Naive thymus-derived CD4-positive, alpha-beta T cell (primary cell): ENCODE measurements around the gene ZNF766. TPM values are rescaled to one million over a fixed set of nuclear protein-coding genes. Genes with fewer than 3 reads are reported as not detected.
A peak's percentile ranks its signal among the peaks of the same experiment; 100 is the strongest.
"Not testable (repeated sequence)": the region's sequence is repeated elsewhere in the genome, so short reads cannot be mapped to it uniquely, and the experiment has no call there.

ENCODE experiments used
- ATAC-seq: fragments of 150-1000 bp; cut with Tn5 transposase; 2 replicates; pipeline ENCODE4 v1.10.0; 2021; ENCODE audit warnings: mild to moderate bottlenecking, moderate library complexity
- CTCF ChIA-PET: fragments of 350-600 bp; sonication (Branson Sonifier 250); formaldehyde crosslinking; loops from one replicate; lab custom pipeline; 2021; ENCODE audit warnings: antibody characterized with exemption; lab: Charles Lee
- POLR2A ChIA-PET: fragments of 350-600 bp; sonication (Branson Sonifier 250); formaldehyde crosslinking; loops from one replicate; lab custom pipeline; 2021; ENCODE audit warnings: antibody characterized with exemption, inconsistent platforms; lab: Charles Lee
- DNase-seq, 9 donors: peaks; one replicate each; pipeline versions ENCODE4 v3.0.0 to v3.0.0-alpha.2; 2020 to 2022; ENCODE audit warnings: mixed read lengths in 1 of 9
- H3K27ac ChIP-seq: one replicate; pipeline ENCODE4 v1.7.0; 2013; ENCODE audit warnings: mild to moderate bottlenecking, low read depth, low read length, moderate library complexity
- H3K27me3 ChIP-seq, 2 donors: one replicate each; pipeline ENCODE4 v1.7.0; 2013; ENCODE audit warnings: low read length in 2 of 2, mild to moderate bottlenecking in 2 of 2, moderate library complexity in 2 of 2; ENCODE audit not compliant: control insufficient read depth in 2 of 2, insufficient read depth in 2 of 2
- H3K36me3 ChIP-seq, 3 experiments: 1 replicate in 2 of 3; 2 replicates in 1 of 3; pipeline ENCODE4 v1.7.0; 2013; ENCODE audit warnings: low read length in 3 of 3, mild to moderate bottlenecking in 3 of 3, moderate library complexity in 1 of 3; ENCODE audit not compliant: insufficient read depth in 3 of 3, control insufficient read depth in 2 of 3
- H3K4me1 ChIP-seq, 2 donors: one replicate each; pipeline ENCODE4 v1.7.0; 2013; ENCODE audit warnings: low read length in 2 of 2, mild to moderate bottlenecking in 2 of 2, moderate library complexity in 1 of 2; ENCODE audit not compliant: control insufficient read depth in 2 of 2, insufficient read depth in 2 of 2
- H3K4me3 ChIP-seq: 2 replicates; pipeline ENCODE4 v1.7.0; 2013; ENCODE audit warnings: mild to moderate bottlenecking, low read length
- H3K9me3 ChIP-seq, 3 experiments: 1 replicate in 2 of 3; 2 replicates in 1 of 3; pipeline ENCODE4 v1.7.0; 2013; ENCODE audit warnings: low read length in 3 of 3; ENCODE audit not compliant: control insufficient read depth in 2 of 3
- H3K27ac Mint-ChIP-seq, 9 donors: one replicate each; pipeline ENCODE4 v1.8.0; 2020 to 2022; ENCODE audit warnings: mixed read lengths in 9 of 9, mild to moderate bottlenecking in 8 of 9, moderate library complexity in 5 of 9, inconsistent platforms in 2 of 9
- H3K27me3 Mint-ChIP-seq, 5 donors: one replicate each; pipeline ENCODE4 v1.8.0; 2021 to 2022; ENCODE audit warnings: mixed read lengths in 5 of 5, mild to moderate bottlenecking in 1 of 5
- H3K36me3 Mint-ChIP-seq, 5 donors: one replicate each; pipeline ENCODE4 v1.8.0; 2020 to 2022; ENCODE audit warnings: mixed read lengths in 5 of 5, mild to moderate bottlenecking in 3 of 5, inconsistent platforms in 1 of 5
- H3K4me1 Mint-ChIP-seq, 7 donors: one replicate each; pipeline ENCODE4 v1.8.0; 2020 to 2022; ENCODE audit warnings: mixed read lengths in 7 of 7, mild to moderate bottlenecking in 3 of 7, inconsistent platforms in 1 of 7
- H3K4me3 Mint-ChIP-seq, 10 donors: one replicate each; pipeline ENCODE4 v1.8.0; 2020 to 2022; ENCODE audit warnings: mild to moderate bottlenecking in 10 of 10, mixed read lengths in 10 of 10, moderate library complexity in 6 of 10, inconsistent platforms in 2 of 10
- H3K9me3 Mint-ChIP-seq, 11 donors: one replicate each; pipeline ENCODE4 v1.8.0; 2020 to 2022; ENCODE audit warnings: mixed read lengths in 11 of 11, mild to moderate bottlenecking in 4 of 11, inconsistent platforms in 1 of 11, moderate library complexity in 1 of 11
- intact Hi-C, 2 donors: fragments of 100-400 bp; cut with micrococcal nuclease; formaldehyde crosslinking; loops; one replicate each; pipeline ENCODE4 v1.15.1; 2023
- polyA plus RNA-seq, 2 donors: library from polyadenylated mRNA; unstranded; fragments of 300-500 nt; fragmentation: Illumina TruSeq; gene quantifications; one replicate each; pipeline ENCODE4 v1.2.3, GENCODE V29; 2021
- total RNA-seq, 6 experiments: library from RNA in 5 of 6; stranded (reverse) in 5 of 6; gene quantifications; 1 replicate in 5 of 6; 2 replicates in 1 of 6; pipeline ENCODE4 v1.2.3 and lab custom pipeline; 2021 to 2026

The ZNF766 gene
- total and polyA plus RNA-seq, 7 experiments from 2014 or later = 24.7 to 79.3 (median 59.2) TPM

DNA sequence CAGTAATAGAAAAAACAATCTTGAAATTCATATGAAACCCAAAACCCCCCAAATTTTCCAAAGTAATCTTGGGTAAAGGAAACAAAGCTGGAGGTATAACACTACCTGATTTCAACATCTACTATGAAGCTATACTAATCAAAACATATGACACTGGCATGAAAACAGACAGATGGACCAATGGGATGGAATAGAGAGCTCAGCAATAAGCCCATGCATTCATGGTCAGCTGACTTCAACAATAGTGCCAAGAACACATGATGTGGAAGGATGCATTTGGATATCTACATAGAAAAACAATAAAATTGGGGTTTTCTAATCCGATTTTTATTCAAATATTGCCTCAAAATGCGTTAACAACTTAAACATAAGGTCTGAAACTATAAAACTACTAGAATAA, 32.2 kb upstream of the ZNF766 start:
- POLR2A ChIA-PET = interaction anchor here (0.6 to 1.5 kb wide), 4 partner anchors 29 to 98 kb away, joined by 3 to 7 read pairs (median 5); partner anchors contain the start of gene ZNF616
- Mint-ChIP-seq H3K9me3 (no peaks in the 10 kb centered on the region), H3K36me3 (peaks cover 0 to 1% (median 0%) of the 10 kb centered on the region in 5 donors), H3K27me3 (peaks cover 0 to 2% (median 0%) of the 10 kb centered on the region in 5 donors), H3K27ac (no peak overlapping the region), H3K4me3 (no peak overlapping the region), H3K4me1 (peaks cover 0 to 6% (median 0%) of the 10 kb centered on the region in 7 donors)
- CTCF ChIA-PET = interaction anchor here (0.6 to 1.5 kb wide), 19 partner anchors 9 to 514 kb away, joined by 3 to 31 read pairs (median 3); partner anchors contain the start of genes PPP2R1A, ZNF432 and ZNF616
- Histone ChIP-seq H3K27me3 (no peaks in the 10 kb centered on the region), H3K9me3 (no peaks in the 10 kb centered on the region), H3K4me3 (no peak overlapping the region), H3K36me3 (no peaks in the 10 kb centered on the region), H3K27ac (no peak overlapping the region), H3K4me1 (no peaks in the 10 kb centered on the region)
- intact Hi-C loops = loop anchor here (1.0 to 10.0 kb wide), 6 partner anchors 46 to 230 kb away; partner anchors contain the start of genes PPP2R1A (in 2 of the 2), ZNF616 (in 2 of the 2), ZNF432 (in 1 of the 2) and ZNF615 (in 1 of the 2)
- DNase-seq (no peak), ATAC-seq (no peak)

DNA sequence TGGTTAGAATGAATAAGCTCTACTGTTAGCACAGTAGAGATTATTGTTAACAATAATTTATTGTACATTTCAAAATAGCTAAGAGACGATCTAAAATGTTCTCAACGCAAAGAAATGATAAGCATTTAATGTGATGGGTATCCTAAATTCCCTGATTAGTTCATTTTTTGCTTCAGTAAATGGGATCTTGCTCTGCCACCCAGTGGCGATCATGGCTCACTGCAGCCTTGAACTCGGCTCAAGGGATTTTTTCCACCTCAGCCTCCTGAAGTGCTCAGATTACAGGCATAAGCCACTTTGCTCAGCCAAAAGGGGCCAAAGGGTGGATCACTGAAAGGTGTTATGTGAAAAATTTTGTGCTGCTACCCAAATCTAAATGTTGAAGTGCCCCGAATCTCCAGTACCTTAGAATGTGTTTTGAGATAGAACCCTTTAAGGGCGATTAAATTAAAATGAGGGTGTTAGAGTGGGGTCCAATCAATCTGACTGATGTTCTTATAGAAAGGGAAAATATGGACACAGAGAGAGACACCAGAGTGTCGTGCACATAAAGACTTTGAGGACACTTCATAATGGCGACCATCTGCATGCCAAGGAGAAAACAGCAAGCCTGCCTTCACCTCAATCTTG, 31.5 kb upstream of the ZNF766 start:
- ChIA-PET CTCF (interaction anchor here (0.7 to 1.5 kb wide), 18 partner anchors 9 to 513 kb away, joined by 3 to 31 read pairs (median 3); partner anchors contain the start of genes PPP2R1A, ZNF432 and ZNF616), POLR2A (interaction anchor here (1.0 to 1.5 kb wide), 3 partner anchors 28 to 99 kb away, joined by 3 to 7 read pairs (median 7); partner anchors contain the start of gene ZNF616)
- ATAC-seq (peak; percentile 88), DNase-seq (peak in 8 of 9 donors; percentile 26 to 60 (median 50))
- Histone ChIP-seq H3K9me3 (no peaks in the 10 kb centered on the region), H3K27ac (no peak overlapping the region), H3K27me3 (no peaks in the 10 kb centered on the region), H3K36me3 (no peaks in the 10 kb centered on the region), H3K4me1 (no peaks in the 10 kb centered on the region), H3K4me3 (no peak overlapping the region)
- Mint-ChIP-seq H3K36me3 (peaks cover 0 to 1% (median 0%) of the 10 kb centered on the region in 5 donors), H3K4me3 (no peak overlapping the region), H3K27me3 (peaks cover 0 to 2% (median 0%) of the 10 kb centered on the region in 5 donors), H3K27ac (peak overlapping the region in 1 of 9 donors; percentile 26), H3K9me3 (no peaks in the 10 kb centered on the region), H3K4me1 (peaks cover 0 to 6% (median 0%) of the 10 kb centered on the region in 7 donors)
- intact Hi-C loops = loop anchor here (1.0 to 10.0 kb wide), 6 partner anchors 47 to 231 kb away; partner anchors contain the start of genes PPP2R1A (in 2 of the 2), ZNF616 (in 2 of the 2), ZNF432 (in 1 of the 2) and ZNF615 (in 1 of the 2)

DNA sequence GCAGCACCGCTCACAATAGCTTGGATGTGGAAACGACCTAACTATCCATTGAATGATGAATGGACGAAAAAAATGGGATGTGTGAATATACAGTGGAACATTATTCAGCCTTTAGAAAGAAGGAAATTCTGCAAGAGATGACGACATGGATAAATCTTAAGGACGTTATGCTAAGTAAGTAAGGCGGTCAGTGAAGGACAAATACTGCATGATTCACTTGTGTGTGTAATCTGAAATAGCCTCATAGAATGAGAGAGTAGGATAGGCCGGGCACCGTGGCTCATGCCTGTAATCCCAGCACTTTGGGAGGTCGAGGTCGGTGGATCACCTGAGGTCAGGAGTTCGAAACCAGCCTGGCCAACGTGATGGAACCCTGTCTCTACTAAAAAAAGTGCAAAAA, 25.4 kb upstream of the ZNF766 start:
- Histone ChIP-seq H3K27me3 (no peaks in the 10 kb centered on the region), H3K4me1 (no peaks in the 10 kb centered on the region), H3K9me3 (no peaks in the 10 kb centered on the region), H3K36me3 (no peaks in the 10 kb centered on the region), H3K27ac (no peak overlapping the region), H3K4me3 (no peak overlapping the region)
- Mint-ChIP-seq H3K36me3 (no peaks in the 10 kb centered on the region), H3K4me3 (no peak overlapping the region), H3K4me1 (peaks cover 0 to 3% (median 0%) of the 10 kb centered on the region in 7 donors), H3K27ac (no peak overlapping the region), H3K27me3 (no peaks in the 10 kb centered on the region), H3K9me3 (peaks cover 0 to 4% (median 0%) of the 10 kb centered on the region in 11 donors)
- CTCF ChIA-PET = no interaction called here
- POLR2A ChIA-PET = interaction anchor here (0.7 kb wide), 1 partner anchor 849 kb away, joined by 5 read pairs; no protein-coding TSS in a partner anchor
- ATAC-seq (no peak), DNase-seq (no peak)
- intact Hi-C loops = no loop called here

DNA sequence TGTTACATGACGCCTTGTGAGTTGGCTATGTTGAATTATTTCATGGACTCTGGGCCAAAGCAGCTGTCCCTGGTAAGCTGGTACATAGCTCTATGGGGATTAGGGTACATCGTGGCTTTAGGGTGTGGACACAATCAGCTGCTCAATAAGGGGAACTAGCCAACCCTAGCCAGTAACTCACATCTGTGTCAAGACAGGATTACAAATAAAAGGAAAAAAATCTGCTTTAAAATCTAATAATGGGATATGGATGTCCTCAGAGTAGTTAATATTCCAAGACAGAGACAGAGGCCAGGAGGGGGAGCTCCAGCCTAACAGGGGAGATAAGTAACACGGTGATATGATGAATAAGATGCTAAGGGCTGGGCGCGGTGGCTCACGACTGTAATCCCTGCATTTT, 21.1 kb upstream of the ZNF766 start:
- H3K27ac Mint-ChIP-seq = no peak overlapping the region
- ATAC-seq = peak; percentile 78

DNA sequence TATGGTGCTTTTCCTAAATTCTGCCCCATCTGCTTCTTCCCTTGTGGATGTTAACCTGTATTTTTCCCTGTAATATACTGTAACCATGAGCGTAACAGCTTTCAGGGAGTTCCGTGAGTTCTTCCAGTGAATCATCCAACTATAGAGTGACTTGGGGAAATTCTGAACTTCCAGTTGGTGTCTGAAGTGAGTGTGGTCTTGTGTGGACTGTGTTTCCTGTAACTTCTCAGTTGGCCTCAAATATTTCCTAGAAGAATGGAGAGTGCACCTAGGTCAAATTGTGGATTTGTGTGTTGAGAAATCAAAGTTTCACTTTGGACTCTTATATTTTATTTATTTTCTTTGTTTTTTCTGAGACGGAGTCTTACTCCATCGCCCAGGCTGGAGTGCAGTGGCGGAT, 11.0 kb upstream of the ZNF766 start:
- DNase-seq (no peak), ATAC-seq (no peak)
- Mint-ChIP-seq H3K27me3 (peaks cover 0 to 18% (median 13%) of the 10 kb centered on the region in 5 donors), H3K4me1 (peaks cover 0 to 1% (median 0%) of the 10 kb centered on the region in 7 donors), H3K36me3 (peaks cover 2 to 16% (median 7%) of the 10 kb centered on the region in 5 donors), H3K4me3 (no peak overlapping the region), H3K27ac (no peak overlapping the region), H3K9me3 (peaks cover 0 to 64% (median 11%) of the 10 kb centered on the region in 11 donors)
- H3K4me1 ChIP-seq = no peaks in the 10 kb centered on the region
- CTCF ChIA-PET = interaction anchor here (0.8 kb wide), 1 partner anchor 477 kb away, joined by 3 read pairs; no protein-coding TSS in a partner anchor
- intact Hi-C loops = no loop called here
- POLR2A ChIA-PET = no interaction called here
- no peaks in the 10 kb centered on the region for H3K9me3 ChIP-seq
- H3K4me3 ChIP-seq = no peak overlapping the region
- H3K27me3 ChIP-seq = no peaks in the 10 kb centered on the region
- H3K27ac ChIP-seq = no peak overlapping the region
- H3K36me3 ChIP-seq = no peaks in the 10 kb centered on the region

More for the DNA sequence above, 21.1 kb upstream of the ZNF766 start:
- peak; percentile 25 to 62 (median 54) for DNase-seq
- no peak overlapping the region for H3K4me3 Mint-ChIP-seq
- no peaks in the 10 kb centered on the region for H3K36me3 ChIP-seq
- no peak overlapping the region for H3K4me3 ChIP-seq
- H3K9me3 Mint-ChIP-seq = peaks cover 0 to 12% (median 0%) of the 10 kb centered on the region in 11 donors
- H3K9me3 ChIP-seq = no peaks in the 10 kb centered on the region
- H3K36me3 Mint-ChIP-seq = peaks cover 0 to 10% (median 3%) of the 10 kb centered on the region in 5 donors
- no peaks in the 10 kb centered on the region for H3K27me3 Mint-ChIP-seq
- intact Hi-C loops = loop anchor here in 1 of 2 donors (1.0 kb wide), 1 partner anchor 353 kb away; no protein-coding TSS in a partner anchor
- H3K27me3 ChIP-seq = no peaks in the 10 kb centered on the region
- no peak overlapping the region for H3K27ac ChIP-seq
- no peaks in the 10 kb centered on the region for H3K4me1 ChIP-seq
- ChIA-PET POLR2A (no interaction called here), CTCF (interaction anchor here (0.6 to 1.3 kb wide), 10 partner anchors 59 to 748 kb away, joined by 3 to 10 read pairs (median 3); partner anchors contain the start of gene ZNF616)
- peaks cover 0 to 3% (median 0%) of the 10 kb centered on the region in 7 donors for H3K4me1 Mint-ChIP-seq

DNA sequence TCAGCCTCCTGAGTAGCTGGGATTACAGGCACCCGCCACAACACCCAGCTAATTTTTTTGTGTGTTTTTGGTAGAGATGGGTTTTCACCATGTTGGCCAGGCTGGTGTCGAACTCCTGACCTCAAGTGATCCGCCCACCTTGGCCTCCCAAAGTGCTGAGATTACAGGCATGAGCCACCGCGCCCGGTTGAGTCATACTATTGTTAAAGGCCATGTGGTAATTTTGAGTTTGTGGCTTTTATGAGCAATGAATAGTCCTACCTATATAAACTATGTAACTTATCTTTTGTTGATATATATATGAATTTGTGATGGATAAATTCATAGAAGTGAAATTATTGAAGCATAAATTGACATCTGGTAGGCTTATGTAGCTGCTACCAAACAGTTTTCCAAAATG, 3.8 kb upstream of the ZNF766 start:
- H3K27me3 Mint-ChIP-seq = peaks cover 0 to 18% (median 8%) of the 10 kb centered on the region in 5 donors
- peaks cover 7 to 17% (median 10%) of the 10 kb centered on the region in 5 donors for H3K36me3 Mint-ChIP-seq
- DNase-seq, H3K27ac ChIP-seq, H3K27me3 ChIP-seq, H3K9me3 ChIP-seq, H3K36me3 ChIP-seq, CTCF ChIA-PET, H3K4me3 Mint-ChIP-seq, H3K4me3 ChIP-seq, H3K27ac Mint-ChIP-seq, H3K4me1 ChIP-seq, ATAC-seq: not testable (repeated sequence)
- peaks cover 6 to 19% (median 12%) of the 10 kb centered on the region in 7 donors for H3K4me1 Mint-ChIP-seq
- intact Hi-C loops = loop anchor here in 1 of 2 donors (10.0 kb wide), 1 partner anchor 699 kb away; the partner anchor contains the start of gene ZNF816
- peaks cover 0 to 42% (median 4%) of the 10 kb centered on the region in 11 donors for H3K9me3 Mint-ChIP-seq
- POLR2A ChIA-PET = interaction anchor here (1.0 kb wide), 2 partner anchors 14 to 28 kb away, joined by 3 read pairs; no protein-coding TSS in a partner anchor
